Astrocyte of the spinal cord (primary cell): Measurements from ENCODE around the gene DCDC2.

Experiments
- DNase-seq: peaks from one replicate; pipeline ENCODE4 v3.0.0; 2011; ENCODE audit warnings: low read depth, low spot score
- H3K4me3 ChIP-seq: 2 replicates; pipeline ENCODE4 v1.5.1; 2011; ENCODE audit warnings: low read depth, mild to moderate bottlenecking, low read length, moderate library complexity
- in situ Hi-C: cut with HindIII; loops from 2 replicates; pipeline ENCODE4 v1.10.0; 2017; ENCODE audit warnings: low sequenced_read_pairs
- TF ChIP-seq, protein P1 (sequence below): IDR thresholded peaks from 2 replicates; pipeline ENCODE4 v1.5.1; 2012; ENCODE audit warnings: low read depth, mild to moderate bottlenecking, low read length, inconsistent platforms

DCDC2 gene

DNA sequence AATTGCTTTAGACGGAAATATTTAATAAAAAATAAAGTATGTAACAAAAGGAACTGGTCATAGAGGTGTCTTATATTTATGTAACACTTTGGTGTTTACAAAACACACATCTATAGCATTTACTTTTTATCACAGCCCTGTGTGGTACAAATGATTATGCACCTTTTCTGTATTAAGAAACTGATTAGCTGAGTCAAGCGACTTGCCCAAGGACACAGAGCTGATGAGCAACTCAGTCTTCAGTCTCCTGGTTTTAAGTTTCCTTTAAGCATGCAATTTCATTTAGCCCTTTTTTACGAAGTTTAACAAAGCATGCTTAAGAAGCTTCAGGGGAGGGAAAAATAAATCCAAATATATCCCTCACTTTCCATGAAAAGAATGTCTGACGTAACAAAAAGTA lies 2.5 kb downstream of the DCDC2 start:
- in situ Hi-C loops: no loop called here
- DNase-seq: no peak
- no peak overlapping the region for H3K4me3 ChIP-seq
- TF ChIP-seq, protein P1, sequence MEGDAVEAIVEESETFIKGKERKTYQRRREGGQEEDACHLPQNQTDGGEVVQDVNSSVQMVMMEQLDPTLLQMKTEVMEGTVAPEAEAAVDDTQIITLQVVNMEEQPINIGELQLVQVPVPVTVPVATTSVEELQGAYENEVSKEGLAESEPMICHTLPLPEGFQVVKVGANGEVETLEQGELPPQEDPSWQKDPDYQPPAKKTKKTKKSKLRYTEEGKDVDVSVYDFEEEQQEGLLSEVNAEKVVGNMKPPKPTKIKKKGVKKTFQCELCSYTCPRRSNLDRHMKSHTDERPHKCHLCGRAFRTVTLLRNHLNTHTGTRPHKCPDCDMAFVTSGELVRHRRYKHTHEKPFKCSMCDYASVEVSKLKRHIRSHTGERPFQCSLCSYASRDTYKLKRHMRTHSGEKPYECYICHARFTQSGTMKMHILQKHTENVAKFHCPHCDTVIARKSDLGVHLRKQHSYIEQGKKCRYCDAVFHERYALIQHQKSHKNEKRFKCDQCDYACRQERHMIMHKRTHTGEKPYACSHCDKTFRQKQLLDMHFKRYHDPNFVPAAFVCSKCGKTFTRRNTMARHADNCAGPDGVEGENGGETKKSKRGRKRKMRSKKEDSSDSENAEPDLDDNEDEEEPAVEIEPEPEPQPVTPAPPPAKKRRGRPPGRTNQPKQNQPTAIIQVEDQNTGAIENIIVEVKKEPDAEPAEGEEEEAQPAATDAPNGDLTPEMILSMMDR: no peak

DNA sequence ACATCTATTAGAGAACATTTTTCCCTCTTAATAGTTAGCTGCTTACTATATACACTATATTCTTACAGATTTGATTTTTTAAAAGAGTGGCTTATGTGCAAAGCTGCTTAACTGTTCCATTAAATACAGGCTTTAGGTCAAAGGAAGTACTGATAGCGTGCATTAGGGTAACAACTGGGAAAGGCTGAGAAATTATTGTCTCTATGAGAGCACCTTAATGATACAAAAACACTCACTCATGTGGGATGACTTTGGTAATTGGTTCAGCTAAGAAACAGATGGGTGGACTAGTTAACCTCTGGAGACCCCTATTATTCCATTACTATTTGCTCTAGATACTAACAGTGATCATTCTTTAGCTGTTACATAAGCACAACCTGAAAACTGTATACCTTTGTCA lies 4.0 kb downstream of the DCDC2 start:
- in situ Hi-C loops: no loop called here
- TF ChIP-seq, protein P1: no peak
- DNase-seq: no peak
- no peak overlapping the region for H3K4me3 ChIP-seq

DNA sequence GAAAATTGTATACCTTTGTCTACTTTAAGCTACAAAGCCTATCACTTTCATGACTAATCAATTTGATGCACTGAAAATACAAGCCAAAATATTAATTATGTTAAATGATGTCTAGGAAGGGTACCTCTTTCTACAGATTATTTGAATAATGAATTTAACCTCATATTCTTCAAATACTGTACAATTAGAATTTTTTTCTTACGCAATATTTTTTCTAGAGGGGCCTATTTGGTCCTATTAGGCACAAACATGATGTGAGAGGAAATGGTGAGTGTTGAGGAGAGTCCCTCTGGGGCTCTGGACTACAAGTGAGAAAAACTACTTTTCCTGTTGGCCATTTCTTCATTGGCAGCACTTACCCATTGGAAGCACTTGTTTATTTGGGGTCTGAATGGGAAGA lies 5.4 kb downstream of the DCDC2 start:
- TF ChIP-seq, protein P1: no peak
- in situ Hi-C loops: no loop called here
- no peak for DNase-seq
- no peak overlapping the region for H3K4me3 ChIP-seq

DNA sequence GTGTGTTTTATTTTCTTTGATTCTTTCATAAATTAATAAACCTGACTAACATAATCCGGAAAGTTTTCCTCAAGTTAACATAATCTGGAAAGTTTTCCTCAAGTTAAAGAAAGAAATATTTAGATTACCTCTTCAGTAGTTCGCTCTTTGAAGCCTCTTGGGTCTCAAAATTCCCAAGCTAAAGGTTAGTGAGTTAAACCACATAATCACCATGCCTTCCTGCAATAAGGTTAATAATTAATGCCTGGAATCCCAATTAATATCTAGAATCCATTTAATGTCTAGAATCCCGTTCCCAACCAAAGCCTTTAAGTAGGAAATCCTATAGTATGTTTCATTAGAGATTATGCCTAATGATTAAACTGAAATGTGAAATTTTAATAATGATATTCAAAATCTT lies 12.9 kb downstream of the DCDC2 start:
- no peak for DNase-seq
- in situ Hi-C loops: no loop called here
- TF ChIP-seq, protein P1: no peak
- H3K4me3 ChIP-seq: no peak overlapping the region

DNA sequence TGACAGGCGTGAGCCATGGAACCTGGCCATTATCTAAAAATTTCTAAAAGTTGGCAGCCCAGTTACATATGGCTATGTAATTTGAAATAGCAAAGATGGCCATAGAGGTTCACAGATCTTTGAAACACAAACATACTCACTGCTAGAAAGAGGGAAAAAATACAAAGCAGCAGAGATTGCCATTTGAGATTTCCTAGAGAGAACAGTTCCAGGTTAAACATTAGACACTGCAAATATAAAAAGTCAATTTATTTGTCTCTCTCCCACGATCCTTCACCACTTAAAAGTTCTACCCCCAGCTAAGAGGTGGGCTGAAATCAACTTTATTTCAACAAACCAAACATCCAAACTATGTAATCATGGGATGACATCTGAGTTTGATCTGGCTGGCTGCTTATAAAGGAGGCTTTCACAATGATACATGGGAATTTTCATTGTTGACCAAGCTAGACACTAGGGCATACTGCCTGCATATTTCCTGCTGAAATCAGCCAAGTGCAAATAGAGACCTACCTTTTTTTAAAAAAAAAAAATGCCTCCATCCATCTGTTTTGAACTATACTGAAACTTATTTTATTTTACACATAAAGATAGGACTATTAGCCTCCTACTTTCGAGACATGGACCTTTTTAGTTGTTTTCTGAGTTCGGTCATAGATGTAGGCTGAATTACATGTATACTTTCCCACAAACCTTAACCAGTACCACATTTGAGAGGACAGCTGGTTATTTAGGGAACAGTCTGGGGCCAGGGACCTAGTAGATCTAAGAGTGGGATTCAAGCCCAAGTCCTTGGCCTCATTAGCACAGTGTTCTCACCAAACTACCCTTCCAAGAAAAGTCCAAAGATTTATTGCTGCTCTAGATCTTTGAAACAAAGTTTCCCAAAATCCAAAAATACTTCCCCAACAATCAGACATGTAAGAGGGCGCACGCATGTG lies 16.6 kb downstream of the DCDC2 start:
- in situ Hi-C loops: no loop called here
- H3K4me3 ChIP-seq: no peak overlapping the region
- no peak for DNase-seq
- TF ChIP-seq, protein P1: no peak

DNA sequence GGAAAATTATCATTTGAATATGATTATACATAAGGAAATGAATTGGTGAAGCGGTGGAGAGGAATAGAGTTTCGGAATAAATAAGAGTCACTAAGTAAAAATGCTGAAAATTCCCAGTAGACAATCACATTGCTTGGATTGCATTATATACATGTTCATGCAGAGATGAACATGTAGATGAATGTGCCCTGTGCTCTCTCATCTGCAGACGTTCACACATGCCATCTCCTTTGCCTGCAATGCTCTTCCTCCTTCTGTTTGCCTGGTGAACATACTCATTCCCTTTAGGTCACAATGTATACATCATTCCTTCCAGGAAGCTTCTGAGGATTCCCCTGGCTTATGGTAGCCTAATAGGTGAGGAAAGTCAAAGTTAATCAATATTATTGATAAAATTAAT lies 17.9 kb downstream of the DCDC2 start:
- TF ChIP-seq, protein P1: no peak
- no peak for DNase-seq
- no peak overlapping the region for H3K4me3 ChIP-seq
- in situ Hi-C loops: no loop called here
